ENCODE data around the gene GPATCH2. TPM values are rescaled to one million over a fixed set of nuclear protein-coding genes. Genes with fewer than 3 reads are reported as not detected.
"Not testable (repeated sequence)": the region's sequence is repeated elsewhere in the genome, so short reads cannot be mapped to it uniquely, and the experiment has no call there.

Gene GPATCH2
- total RNA-seq, 1 donor from 2014 or later: 13.5 TPM

GRCh38 chr1:217528271-217528670, 102.6 kb downstream of the GPATCH2 start:
- DNase-seq (ENCODE audit: extremely low spot score in 2 of 2): no peak
- intact Hi-C loops (cut with DNase I): no loop called here
- Histone ChIP-seq H3K36me3 (no peaks in the 10 kb centered on the region), H3K4me3 (no peak overlapping the region), H3K9me3 (no peaks in the 10 kb centered on the region), H3K27me3 (no peaks in the 10 kb centered on the region), H3K27ac (no peak overlapping the region), H3K4me1 (no peaks in the 10 kb centered on the region)
- TF ChIP-seq POLR2AphosphoS5 (IDR thresholded peaks at IDR 0.05; ENCODE audit: insufficient read depth in 1 of 2, low read depth in 1 of 2): no peak
- TF ChIP-seq, protein P1, sequence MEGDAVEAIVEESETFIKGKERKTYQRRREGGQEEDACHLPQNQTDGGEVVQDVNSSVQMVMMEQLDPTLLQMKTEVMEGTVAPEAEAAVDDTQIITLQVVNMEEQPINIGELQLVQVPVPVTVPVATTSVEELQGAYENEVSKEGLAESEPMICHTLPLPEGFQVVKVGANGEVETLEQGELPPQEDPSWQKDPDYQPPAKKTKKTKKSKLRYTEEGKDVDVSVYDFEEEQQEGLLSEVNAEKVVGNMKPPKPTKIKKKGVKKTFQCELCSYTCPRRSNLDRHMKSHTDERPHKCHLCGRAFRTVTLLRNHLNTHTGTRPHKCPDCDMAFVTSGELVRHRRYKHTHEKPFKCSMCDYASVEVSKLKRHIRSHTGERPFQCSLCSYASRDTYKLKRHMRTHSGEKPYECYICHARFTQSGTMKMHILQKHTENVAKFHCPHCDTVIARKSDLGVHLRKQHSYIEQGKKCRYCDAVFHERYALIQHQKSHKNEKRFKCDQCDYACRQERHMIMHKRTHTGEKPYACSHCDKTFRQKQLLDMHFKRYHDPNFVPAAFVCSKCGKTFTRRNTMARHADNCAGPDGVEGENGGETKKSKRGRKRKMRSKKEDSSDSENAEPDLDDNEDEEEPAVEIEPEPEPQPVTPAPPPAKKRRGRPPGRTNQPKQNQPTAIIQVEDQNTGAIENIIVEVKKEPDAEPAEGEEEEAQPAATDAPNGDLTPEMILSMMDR (IDR thresholded peaks at IDR 0.05): no peak
- TF ChIP-seq POLR2A (IDR thresholded peaks at IDR 0.05): no peak

GRCh38 chr1:217527151-217527550, 103.7 kb downstream of the GPATCH2 start:
- Histone ChIP-seq H3K27me3 (no peaks in the 10 kb centered on the region), H3K36me3 (no peaks in the 10 kb centered on the region), H3K9me3 (no peaks in the 10 kb centered on the region), H3K4me3 (no peak overlapping the region), H3K4me1 (no peaks in the 10 kb centered on the region), H3K27ac (no peak overlapping the region)
- no peak for DNase-seq (ENCODE audit: extremely low spot score in 2 of 2)
- intact Hi-C loops (cut with DNase I): no loop called here
- TF ChIP-seq, protein P1 (IDR thresholded peaks at IDR 0.05): no peak
- TF ChIP-seq POLR2AphosphoS5 (IDR thresholded peaks at IDR 0.05; ENCODE audit: insufficient read depth in 1 of 2, low read depth in 1 of 2) (no peak), POLR2A (IDR thresholded peaks at IDR 0.05) (no peak)

DNA sequence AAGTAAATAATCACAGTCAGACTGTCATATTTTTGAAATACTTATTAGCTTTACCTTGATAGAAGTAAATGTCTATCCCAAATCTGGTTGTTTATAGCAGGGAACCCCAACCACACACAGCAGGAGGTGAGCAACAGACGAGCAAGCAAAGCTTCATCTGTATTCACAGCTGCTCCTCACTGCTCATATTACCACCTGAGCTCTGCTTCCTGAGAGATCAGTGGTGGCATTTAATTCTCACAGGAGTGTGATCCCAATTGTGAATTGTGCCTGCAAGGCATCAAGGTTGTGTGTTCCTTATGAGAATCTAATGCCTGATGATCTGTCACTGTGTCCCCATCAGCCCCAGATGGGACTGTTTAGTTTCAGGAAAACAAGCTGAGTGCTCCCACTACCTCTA, 104.3 kb downstream of the GPATCH2 start:
- Histone ChIP-seq H3K4me1 (no peaks in the 10 kb centered on the region), H3K4me3 (no peak overlapping the region), H3K27ac (no peak overlapping the region), H3K36me3 (no peaks in the 10 kb centered on the region), H3K9me3 (no peaks in the 10 kb centered on the region), H3K27me3 (no peaks in the 10 kb centered on the region)
- no peak for DNase-seq (ENCODE audit: extremely low spot score in 2 of 2)
- intact Hi-C loops (cut with DNase I): no loop called here
- TF ChIP-seq POLR2AphosphoS5 (IDR thresholded peaks at IDR 0.05; ENCODE audit: insufficient read depth in 1 of 2, low read depth in 1 of 2) (no peak), POLR2A (IDR thresholded peaks at IDR 0.05) (no peak)
- TF ChIP-seq, protein P1 (IDR thresholded peaks at IDR 0.05): no peak

DNA sequence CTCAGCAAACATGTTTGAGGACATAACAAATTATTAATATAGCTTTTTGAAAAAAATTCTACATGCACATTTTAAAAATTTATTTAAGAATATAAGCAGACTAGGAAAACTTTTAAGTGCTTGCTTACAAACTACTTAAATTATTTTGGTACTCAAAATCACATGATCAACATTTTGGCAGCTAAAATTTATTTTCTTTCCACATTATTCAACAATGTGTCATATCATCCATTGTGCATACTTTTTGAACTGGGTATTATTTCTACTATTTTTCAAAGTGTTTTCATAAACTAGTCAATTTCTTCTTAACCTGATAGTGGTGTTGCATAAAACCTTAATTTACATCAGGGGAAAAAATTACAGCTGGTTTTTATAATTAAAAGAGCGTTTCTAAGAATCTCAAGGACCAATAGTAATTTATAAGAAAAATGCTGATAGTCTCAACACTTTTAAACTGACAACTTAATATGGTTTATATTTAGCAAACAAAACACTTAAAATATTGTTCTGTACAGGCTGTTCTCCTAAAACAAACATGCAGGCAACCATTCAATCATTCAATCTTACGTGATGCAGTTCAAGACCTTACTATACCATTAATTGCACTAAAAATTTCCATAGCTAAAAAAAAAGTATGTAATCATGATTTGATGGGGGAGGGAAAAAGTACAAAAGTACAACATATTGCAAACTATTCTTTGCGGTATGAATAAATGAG, 105.0 kb downstream of the GPATCH2 start:
- no peak for DNase-seq (ENCODE audit: extremely low spot score in 2 of 2)
- Histone ChIP-seq H3K27ac (no peak overlapping the region), H3K4me1 (no peaks in the 10 kb centered on the region), H3K9me3 (no peaks in the 10 kb centered on the region), H3K36me3 (no peaks in the 10 kb centered on the region), H3K4me3 (no peak overlapping the region), H3K27me3 (no peaks in the 10 kb centered on the region)
- TF ChIP-seq POLR2A (IDR thresholded peaks at IDR 0.05): no peak
- TF ChIP-seq POLR2AphosphoS5 (IDR thresholded peaks at IDR 0.05; ENCODE audit: insufficient read depth in 1 of 2, low read depth in 1 of 2): no peak
- TF ChIP-seq, protein P1 (IDR thresholded peaks at IDR 0.05): no peak
- intact Hi-C loops (cut with DNase I): no loop called here

DNA sequence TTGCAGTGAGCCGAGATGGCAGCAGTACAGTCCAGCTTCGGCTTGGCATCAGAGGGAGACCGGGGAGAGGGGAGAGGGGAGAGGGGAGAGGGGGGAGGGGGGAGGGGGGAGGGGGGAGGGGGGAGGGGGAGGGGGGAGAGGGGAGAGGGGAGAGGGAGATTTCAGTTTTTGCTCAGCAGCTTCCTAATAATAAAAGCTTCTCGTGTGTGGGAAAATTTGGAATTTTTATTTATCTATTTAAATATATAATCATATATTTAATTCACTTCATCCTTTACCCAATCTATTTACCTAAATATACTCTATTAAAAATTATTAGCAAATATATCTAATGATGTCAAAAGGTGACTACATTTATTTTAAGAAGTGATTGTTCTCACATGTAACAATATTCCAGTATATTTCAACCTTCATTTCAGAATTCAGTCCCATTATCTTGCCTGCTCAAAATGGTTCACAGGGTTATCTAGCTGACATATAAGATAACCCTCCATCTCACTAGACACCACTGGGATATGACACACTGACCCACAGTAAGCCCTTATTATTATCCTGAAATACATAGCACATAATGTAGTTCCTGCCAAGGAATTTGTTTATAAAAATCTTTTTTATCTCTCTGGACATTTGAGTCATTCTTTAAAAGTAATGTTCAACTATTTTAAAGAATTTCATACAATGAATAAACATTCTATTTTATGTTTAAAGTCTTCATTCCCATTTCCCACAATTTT, 105.9 kb downstream of the GPATCH2 start:
- Histone ChIP-seq H3K4me1 (no peaks in the 10 kb centered on the region), H3K36me3 (no peaks in the 10 kb centered on the region), H3K4me3 (no peak overlapping the region), H3K27me3 (no peaks in the 10 kb centered on the region), H3K9me3 (no peaks in the 10 kb centered on the region), H3K27ac (no peak overlapping the region)
- TF ChIP-seq POLR2AphosphoS5 (IDR thresholded peaks at IDR 0.05; ENCODE audit: insufficient read depth in 1 of 2, low read depth in 1 of 2) (no peak), POLR2A (IDR thresholded peaks at IDR 0.05) (no peak)
- TF ChIP-seq, protein P1 (IDR thresholded peaks at IDR 0.05): no peak
- intact Hi-C loops (cut with DNase I): no loop called here
- DNase-seq (ENCODE audit: extremely low spot score in 2 of 2): no peak

GRCh38 chr1:217523921-217524320, 107.0 kb downstream of the GPATCH2 start:
- H3K27ac ChIP-seq; H3K9me3 ChIP-seq; H3K4me3 ChIP-seq; DNase-seq (ENCODE audit: extremely low spot score in 2 of 2); H3K27me3 ChIP-seq; intact Hi-C loops (cut with DNase I); H3K4me1 ChIP-seq; H3K36me3 ChIP-seq: not testable (repeated sequence)
